ENCODE results near the gene PSMD9. TPM values are rescaled to one million over a fixed set of nuclear protein-coding genes. Genes with fewer than 3 reads are reported as not detected.

PSMD9 gene
- total RNA-seq (2014; rRNA removed; shearing (Covaris generic)) (93.7 and 134 TPM in 2 replicates), polyA plus RNA-seq (2016; fragmentation: Nextera tagmentation; extraction: Ambion mirVana) (129 and 141 TPM in 2 replicates)

- no peak for TF ChIP-seq EZH2phosphoT487 (IDR thresholded peaks at IDR 0.05; ENCODE audit: insufficient read depth, low read depth)
- TF ChIP-seq EZH2 (IDR thresholded peaks at IDR 0.05; ENCODE audit: insufficient read depth, poor library complexity, severe bottlenecking): no peak
These were observed at the start of gene PSMD9 for GRCh38 chr12:121888478-121889273. PSMD9 (plus strand) TSS chr12:121888790; CDS start chr12:121888857, 67 bp downstream.

GRCh38 chr12:121839106-121839992, 49.2 kb upstream of the PSMD9 start:
- Histone ChIP-seq H2AFZ (peak overlapping the region; percentile 93), H3K4me1 (ENCODE audit: insufficient read depth) (no peaks in the 10 kb centered on the region), H3K9me2 (ENCODE audit: insufficient read depth) (no peaks in the 10 kb centered on the region), H3K4me3 (peak overlapping the region; percentile 79), H3K27me3 (replicated peaks; ENCODE audit: insufficient read depth) (no peaks in the 10 kb centered on the region), H3K9ac (peak overlapping the region; percentile 60), H3K9me3 (ENCODE audit: low read depth) (no peaks in the 10 kb centered on the region), H3K27ac (no peak overlapping the region), H3F3A (ENCODE audit: insufficient read depth) (no peaks in the 10 kb centered on the region; the same call in 1 of the 2 replicates), H3K4me2 (ENCODE audit: unreplicated experiment) (peak overlapping the region; percentile 79), H3K36me3 (ENCODE audit: low read depth) (no peaks in the 10 kb centered on the region), H4K20me1 (ENCODE audit: insufficient read depth) (no peaks in the 10 kb centered on the region), H3K79me2 (ENCODE audit: insufficient read depth) (no peaks in the 10 kb centered on the region)
- WGBS, 2 experiments (ENCODE audit: low coverage in 1 of 2, low lambda C conversion rate in 2 of 2, missing lambda C conversion rate in 2 of 2): 11 to 12% methylated on average over 52 to 53 of the region's 53 CpGs
- TF ChIP-seq EZH2phosphoT487 (IDR thresholded peaks at IDR 0.05; ENCODE audit: insufficient read depth, low read depth) (no peak), EZH2 (IDR thresholded peaks at IDR 0.05; ENCODE audit: insufficient read depth, poor library complexity, severe bottlenecking) (no peak)
- in situ Hi-C loops (cut with MboI): no loop called here
- DNase-seq: peak; percentile 98

More at GRCh38 chr12:121888478-121889273, at the start of gene PSMD9:
- Histone ChIP-seq H2AFZ (peak within 1 kb of the TSS; percentile 84), H3K36me3 (ENCODE audit: low read depth) (peaks cover 9% of the 10 kb centered on the region; the same call in 1 of the 2 replicates), H3K27ac (peak within 1 kb of the TSS; percentile 96), H3K9me3 (ENCODE audit: low read depth) (no peaks in the 10 kb centered on the region), H3K27me3 (replicated peaks; ENCODE audit: insufficient read depth) (no peaks in the 10 kb centered on the region), H3K79me2 (ENCODE audit: insufficient read depth) (peaks cover 47% of the 10 kb centered on the region), H4K20me1 (ENCODE audit: insufficient read depth) (no peaks in the 10 kb centered on the region), H3K9me2 (ENCODE audit: insufficient read depth) (no peaks in the 10 kb centered on the region), H3K4me2 (ENCODE audit: unreplicated experiment) (peak within 1 kb of the TSS; percentile 87), H3K4me1 (ENCODE audit: insufficient read depth) (peaks cover 11% of the 10 kb centered on the region), H3K9ac (peak within 1 kb of the TSS; percentile 97), H3K4me3 (peak within 1 kb of the TSS; percentile 89), H3F3A (ENCODE audit: insufficient read depth) (peaks cover 26% of the 10 kb centered on the region)
- peak; percentile 99 for DNase-seq
- 1% methylated on average over 48 to 67 of the region's 67 CpGs for WGBS, 2 experiments (ENCODE audit: low coverage in 1 of 2, low lambda C conversion rate in 2 of 2, missing lambda C conversion rate in 2 of 2)
- in situ Hi-C loops (cut with MboI): loop anchor here (10.0 kb wide), 1 partner anchor 194 kb away; no protein-coding TSS in a partner anchor

- Histone ChIP-seq H3K9ac (peak overlapping the region; percentile 60), H3K9me3 (ENCODE audit: low read depth) (no peaks in the 10 kb centered on the region), H2AFZ (peak overlapping the region; percentile 93), H3K9me2 (ENCODE audit: insufficient read depth) (no peaks in the 10 kb centered on the region), H4K20me1 (ENCODE audit: insufficient read depth) (no peaks in the 10 kb centered on the region), H3F3A (ENCODE audit: insufficient read depth) (no peaks in the 10 kb centered on the region; the same call in 1 of the 2 replicates), H3K27ac (no peak overlapping the region), H3K79me2 (ENCODE audit: insufficient read depth) (no peaks in the 10 kb centered on the region), H3K4me1 (ENCODE audit: insufficient read depth) (no peaks in the 10 kb centered on the region), H3K36me3 (ENCODE audit: low read depth) (no peaks in the 10 kb centered on the region), H3K4me3 (peak overlapping the region; percentile 79), H3K4me2 (ENCODE audit: unreplicated experiment) (peak overlapping the region; percentile 79), H3K27me3 (replicated peaks; ENCODE audit: insufficient read depth) (no peaks in the 10 kb centered on the region)
- WGBS, 2 experiments (ENCODE audit: low coverage in 1 of 2, low lambda C conversion rate in 2 of 2, missing lambda C conversion rate in 2 of 2): 77 to 79% methylated on average over 24 of the region's 24 CpGs
- DNase-seq: no peak
- TF ChIP-seq EZH2 (IDR thresholded peaks at IDR 0.05; ENCODE audit: insufficient read depth, poor library complexity, severe bottlenecking): no peak
- TF ChIP-seq EZH2phosphoT487 (IDR thresholded peaks at IDR 0.05; ENCODE audit: insufficient read depth, low read depth): no peak
- in situ Hi-C loops (cut with MboI): no loop called here
These were observed 48.4 kb upstream of the PSMD9 start for GRCh38 chr12:121839993-121840761.

All from GM23248 (cell line).